Measurements from ENCODE around the gene ZCCHC2. TPM values are rescaled to one million over a fixed set of nuclear protein-coding genes. Genes with fewer than 3 reads are reported as not detected.

The ZCCHC2 gene
- total RNA-seq, 1 donor = 9.9 TPM

DNA sequence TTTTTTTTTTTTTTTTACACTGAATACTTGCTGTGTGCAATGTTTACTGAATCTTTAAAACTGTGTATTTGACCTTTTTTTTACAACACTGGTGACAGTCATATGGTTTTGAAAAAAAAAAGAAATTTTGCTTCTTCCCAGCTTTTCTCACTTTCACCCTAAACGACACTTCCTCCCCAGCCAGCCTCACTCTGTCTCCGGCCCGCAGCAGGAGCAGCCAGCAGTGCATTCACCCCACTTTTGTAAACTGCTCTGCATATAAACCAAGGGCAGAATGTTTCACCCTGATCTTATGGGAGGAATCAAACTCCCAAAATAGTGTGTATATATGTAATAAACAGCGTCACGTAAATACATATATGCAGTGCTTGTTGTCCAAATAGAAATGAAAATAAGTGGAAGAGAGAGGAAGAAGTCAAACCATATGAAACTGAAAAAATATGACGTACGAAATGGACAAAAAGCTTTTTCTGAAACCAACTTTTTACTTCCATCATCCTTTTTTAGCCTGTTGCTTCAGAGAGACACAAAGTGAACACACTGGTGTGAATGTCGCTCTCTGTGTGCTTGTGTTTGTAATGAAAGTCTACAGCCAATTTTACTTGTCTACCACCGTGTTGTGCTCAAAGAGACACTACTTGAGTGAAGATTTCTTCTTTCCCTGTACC lies 54.2 kb downstream of the ZCCHC2 start:
- no peak for DNase-seq (ENCODE audit: low read depth)
- TF ChIP-seq, protein P1, sequence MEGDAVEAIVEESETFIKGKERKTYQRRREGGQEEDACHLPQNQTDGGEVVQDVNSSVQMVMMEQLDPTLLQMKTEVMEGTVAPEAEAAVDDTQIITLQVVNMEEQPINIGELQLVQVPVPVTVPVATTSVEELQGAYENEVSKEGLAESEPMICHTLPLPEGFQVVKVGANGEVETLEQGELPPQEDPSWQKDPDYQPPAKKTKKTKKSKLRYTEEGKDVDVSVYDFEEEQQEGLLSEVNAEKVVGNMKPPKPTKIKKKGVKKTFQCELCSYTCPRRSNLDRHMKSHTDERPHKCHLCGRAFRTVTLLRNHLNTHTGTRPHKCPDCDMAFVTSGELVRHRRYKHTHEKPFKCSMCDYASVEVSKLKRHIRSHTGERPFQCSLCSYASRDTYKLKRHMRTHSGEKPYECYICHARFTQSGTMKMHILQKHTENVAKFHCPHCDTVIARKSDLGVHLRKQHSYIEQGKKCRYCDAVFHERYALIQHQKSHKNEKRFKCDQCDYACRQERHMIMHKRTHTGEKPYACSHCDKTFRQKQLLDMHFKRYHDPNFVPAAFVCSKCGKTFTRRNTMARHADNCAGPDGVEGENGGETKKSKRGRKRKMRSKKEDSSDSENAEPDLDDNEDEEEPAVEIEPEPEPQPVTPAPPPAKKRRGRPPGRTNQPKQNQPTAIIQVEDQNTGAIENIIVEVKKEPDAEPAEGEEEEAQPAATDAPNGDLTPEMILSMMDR (IDR thresholded peaks at IDR 0.05; ENCODE audit: insufficient read depth, low read length) = no peak
- no peak overlapping the region for H3K4me3 ChIP-seq (ENCODE audit: low read depth, low read length)

DNA sequence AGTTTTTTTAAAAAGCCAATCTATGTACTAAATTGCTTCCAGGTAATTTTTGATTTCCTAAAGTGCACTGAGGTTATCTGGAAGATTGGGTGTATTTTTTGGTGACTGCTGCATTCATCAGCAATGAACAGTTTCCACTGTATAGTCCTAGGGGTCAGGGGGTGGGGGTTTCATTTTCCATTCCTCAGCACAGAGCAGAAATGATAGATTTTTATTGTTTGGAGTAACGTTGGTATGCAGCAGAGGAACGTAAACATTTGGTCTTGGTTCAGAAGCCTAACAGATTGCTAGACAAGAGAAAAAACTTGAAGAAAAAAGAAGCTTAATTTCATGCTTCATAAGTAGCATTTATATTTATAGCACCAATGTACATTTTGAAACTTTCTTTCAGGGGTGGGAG lies 54.9 kb downstream of the ZCCHC2 start:
- no peak for DNase-seq (ENCODE audit: low read depth)
- no peak overlapping the region for H3K4me3 ChIP-seq (ENCODE audit: low read depth, low read length)
- TF ChIP-seq, protein P1 (IDR thresholded peaks at IDR 0.05; ENCODE audit: insufficient read depth, low read length) = no peak

DNA sequence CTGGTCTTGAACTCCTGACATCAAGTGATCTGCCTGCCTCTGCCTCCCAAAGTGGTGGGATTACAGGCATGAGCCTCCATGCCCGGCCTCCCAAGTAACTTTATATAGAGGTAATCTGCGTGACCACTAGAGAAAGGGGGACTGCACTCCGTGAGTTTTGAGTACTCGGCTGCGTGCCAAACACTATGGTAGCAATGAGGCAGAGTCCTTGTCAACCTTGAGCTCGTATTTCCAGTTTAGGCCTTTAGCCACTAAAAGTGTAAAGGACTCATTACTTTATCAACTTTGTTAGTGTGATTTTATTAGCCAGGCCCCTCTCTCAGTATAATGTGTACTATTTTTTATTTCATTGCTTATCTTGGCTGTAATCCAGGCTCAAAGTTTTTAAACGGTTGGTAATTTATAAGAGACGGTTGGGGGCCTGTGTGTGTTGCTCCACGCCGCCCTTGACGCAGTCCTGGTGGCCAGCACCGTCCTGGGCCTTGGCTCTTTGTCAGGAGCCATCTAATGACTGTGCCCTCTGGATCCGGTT lies 56.2 kb downstream of the ZCCHC2 start:
- DNase-seq (ENCODE audit: low read depth) = no peak
- TF ChIP-seq, protein P1 (IDR thresholded peaks at IDR 0.05; ENCODE audit: insufficient read depth, low read length) = no peak
- H3K4me3 ChIP-seq (ENCODE audit: low read depth, low read length) = no peak overlapping the region

DNA sequence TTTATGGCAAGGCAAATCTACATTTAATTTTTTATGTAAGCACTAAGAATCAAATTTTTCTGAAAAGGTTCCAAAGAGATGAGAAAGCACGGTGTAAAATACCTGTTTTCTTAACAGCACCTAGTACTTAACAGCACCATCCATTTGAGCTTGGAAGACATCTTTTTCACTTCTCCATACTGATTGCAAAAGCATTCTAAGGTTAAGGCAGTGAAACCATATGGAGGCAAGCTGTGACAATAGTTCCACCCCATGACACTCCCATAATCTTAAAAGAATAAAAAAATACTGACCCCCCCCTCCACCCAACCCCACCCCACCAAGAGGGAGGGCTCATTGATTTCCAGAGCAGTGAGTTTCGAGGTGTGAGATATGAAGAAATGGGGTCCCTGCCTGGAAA lies 60.6 kb downstream of the ZCCHC2 start:
- TF ChIP-seq, protein P1 (IDR thresholded peaks at IDR 0.05; ENCODE audit: insufficient read depth, low read length) = no peak
- no peak for DNase-seq (ENCODE audit: low read depth)
- H3K4me3 ChIP-seq (ENCODE audit: low read depth, low read length) = no peak overlapping the region

DNA sequence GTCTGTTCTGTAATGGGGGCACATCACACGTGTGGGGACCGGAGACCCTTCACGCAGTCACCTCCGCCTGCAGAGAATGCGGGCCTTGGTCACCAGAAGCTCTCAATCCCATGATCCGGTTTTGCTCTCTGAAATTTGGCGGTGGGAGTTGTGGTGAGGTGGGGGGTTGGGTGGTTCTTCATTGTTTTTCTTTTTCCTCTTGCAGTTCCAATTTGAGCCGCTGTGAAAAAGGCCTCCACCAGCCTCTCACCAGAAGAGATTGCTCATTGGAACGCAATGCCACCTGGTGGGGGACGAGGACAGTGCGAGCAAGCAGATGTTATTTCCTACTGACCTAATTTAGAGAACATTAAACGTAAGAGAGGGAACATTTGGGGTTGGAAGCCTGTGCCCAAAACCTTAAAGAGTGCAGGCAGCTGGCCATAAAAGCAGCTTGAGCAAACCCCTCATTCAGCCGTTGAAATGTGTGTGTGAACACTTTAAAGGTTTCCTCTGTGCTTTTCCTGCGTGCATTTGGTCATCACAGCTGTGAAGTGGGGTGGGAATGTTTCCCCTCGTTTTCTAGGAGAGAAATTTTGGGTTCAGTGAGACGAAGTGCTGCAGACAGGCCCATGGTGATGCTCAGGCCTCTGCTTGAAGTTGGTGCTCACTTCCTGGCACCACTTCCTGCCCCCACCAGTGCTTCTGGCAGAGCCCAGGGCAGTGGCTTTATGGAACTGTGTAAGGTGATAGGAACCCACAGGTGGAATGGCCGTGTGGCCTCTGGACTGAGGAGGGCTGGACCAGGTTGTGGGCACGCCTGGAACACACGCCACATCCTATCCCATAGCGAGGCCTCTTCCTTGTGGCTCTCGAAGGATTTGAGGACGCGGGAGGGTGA lies 61.7 kb downstream of the ZCCHC2 start:
- peak overlapping the region; percentile 18 for H3K4me3 ChIP-seq (ENCODE audit: low read depth, low read length)
- TF ChIP-seq, protein P1 (IDR thresholded peaks at IDR 0.05; ENCODE audit: insufficient read depth, low read length) = peak; percentile 100
- peak; percentile 91 for DNase-seq (ENCODE audit: low read depth)

DNA sequence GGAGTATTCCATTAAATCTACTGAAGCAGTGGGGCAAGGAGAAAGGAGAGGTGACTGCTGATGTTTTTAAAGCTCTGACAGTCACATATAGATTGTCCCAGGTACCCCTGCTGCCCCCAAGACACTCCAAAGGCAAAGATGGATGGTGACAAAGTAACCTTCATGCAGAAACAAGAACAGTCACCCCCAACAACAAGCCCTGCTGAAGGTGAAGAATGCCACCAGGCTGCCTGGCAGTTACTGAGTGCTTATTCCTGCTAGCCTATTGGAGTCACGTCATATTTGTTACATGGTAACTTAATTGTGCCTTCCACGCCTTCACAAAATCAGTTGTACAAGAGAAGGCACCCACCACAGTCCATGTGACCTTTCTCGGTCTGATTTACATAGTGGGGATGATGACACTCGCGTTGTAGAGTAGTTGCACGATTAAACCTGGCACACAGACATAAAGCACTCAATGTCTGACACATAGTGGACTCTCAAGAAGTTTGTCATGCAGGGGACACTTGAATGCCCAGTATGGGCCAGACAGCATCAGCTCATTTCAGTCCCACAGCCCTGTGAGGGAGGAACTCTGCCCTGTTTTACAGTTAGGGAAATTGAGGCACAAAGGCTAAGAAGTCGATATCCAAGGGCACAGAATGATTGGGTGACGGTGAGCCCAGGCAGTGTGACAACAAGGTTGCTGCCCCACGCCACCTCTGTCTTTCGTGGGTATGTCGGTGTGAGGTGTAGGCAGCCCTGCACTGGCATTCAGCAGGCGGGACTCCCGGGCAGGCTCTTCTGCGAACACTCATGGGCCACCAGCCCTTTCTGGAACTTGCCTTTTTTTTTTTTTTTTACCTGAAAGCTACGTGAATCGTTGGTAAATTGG lies 62.7 kb downstream of the ZCCHC2 start:
- TF ChIP-seq, protein P1 (IDR thresholded peaks at IDR 0.05; ENCODE audit: insufficient read depth, low read length) = no peak
- no peak for DNase-seq (ENCODE audit: low read depth)
- H3K4me3 ChIP-seq (ENCODE audit: low read depth, low read length) = no peak overlapping the region

All from fibroblast of the aortic adventitia (primary cell).